Neuronal stem cell (in vitro differentiated cells): ENCODE data around the gene LIMK2.

Source experiments
- DNase-seq: peaks from one replicate; pipeline ENCODE4 v3.0.0-alpha.2; 2013; ENCODE audit warnings: low spot score
- H2AFZ ChIP-seq: one replicate; pipeline ENCODE4 v1.6.1; 2013; ENCODE audit warnings: mild to moderate bottlenecking, low read length, inconsistent platforms
- H2AK5ac ChIP-seq: 2 replicates; pipeline ENCODE4 v1.6.1; 2013; ENCODE audit warnings: low read depth, mild to moderate bottlenecking, inconsistent platforms, low read length, moderate library complexity, mixed read lengths
- H2BK120ac ChIP-seq: 2 replicates; pipeline ENCODE4 v1.6.1; 2013; ENCODE audit warnings: low read depth, mild to moderate bottlenecking, inconsistent platforms, low read length, moderate library complexity, mixed read lengths
- H2BK12ac ChIP-seq: one replicate; pipeline ENCODE4 v1.6.1; 2013; ENCODE audit warnings: low read length, inconsistent platforms
- H2BK15ac ChIP-seq: 2 replicates; pipeline ENCODE4 v1.6.1; 2013; ENCODE audit warnings: mild to moderate bottlenecking, low read length, inconsistent platforms, mixed read lengths
- H2BK5ac ChIP-seq: one replicate; pipeline ENCODE4 v1.6.1; 2013; ENCODE audit warnings: inconsistent platforms, mild to moderate bottlenecking, low read length, moderate library complexity
- H3K14ac ChIP-seq: one replicate; pipeline ENCODE4 v1.6.1; 2013; ENCODE audit warnings: low read length, inconsistent platforms
- H3K18ac ChIP-seq: 2 replicates; pipeline ENCODE4 v1.6.1; 2013; ENCODE audit warnings: low read length, inconsistent platforms
- H3K23ac ChIP-seq: 2 replicates; pipeline ENCODE4 v1.6.1; 2013; ENCODE audit warnings: low read depth, mild to moderate bottlenecking, mixed read lengths, low read length, inconsistent platforms; ENCODE audit not compliant: poor library complexity
- H3K27ac ChIP-seq: replicated peaks from 3 replicates; pipeline ENCODE4 v1.5.1; 2013; ENCODE audit warnings: low read length, inconsistent platforms
- H3K27me3 ChIP-seq, 3 experiments: 2 replicates each; pipeline ENCODE4 v1.6.1; 2013; ENCODE audit warnings: low read length in 3 of 3, mild to moderate bottlenecking in 2 of 3, inconsistent platforms in 1 of 3, low read depth in 1 of 3, mixed read lengths in 1 of 3, moderate library complexity in 1 of 3; ENCODE audit not compliant: control insufficient read depth in 3 of 3, insufficient read depth in 3 of 3
- H3K36me3 ChIP-seq, 2 donors: replicated peaks in 1 of 2; 2 replicates each; pipeline ENCODE4 v1.6.1; 2013; ENCODE audit warnings: low read length in 2 of 2; ENCODE audit not compliant: control insufficient read depth in 2 of 2, insufficient read depth in 2 of 2
- H3K4ac ChIP-seq: 2 replicates; pipeline ENCODE4 v1.6.1; 2013; ENCODE audit warnings: inconsistent platforms, mild to moderate bottlenecking, low read length, moderate library complexity
- H3K4me1 ChIP-seq, 2 donors: 1 replicate in 1 of 2; 2 replicates in 1 of 2; pipeline ENCODE4 v1.6.1; 2013; ENCODE audit warnings: low read length in 2 of 2, low read depth in 1 of 2; ENCODE audit not compliant: control insufficient read depth in 2 of 2, insufficient read depth in 1 of 2
- H3K4me2 ChIP-seq: one replicate; pipeline ENCODE4 v1.6.1; 2013; ENCODE audit warnings: mild to moderate bottlenecking, low read length, inconsistent platforms; ENCODE audit not compliant: insufficient read depth, poor library complexity, severe bottlenecking
- H3K4me3 ChIP-seq, 2 donors: 2 replicates each; pipeline ENCODE4 v1.5.1; 2013; ENCODE audit warnings: low read length in 2 of 2, mild to moderate bottlenecking in 2 of 2, inconsistent platforms in 1 of 2, moderate library complexity in 1 of 2
- H3K79me1 ChIP-seq: one replicate; pipeline ENCODE4 v1.6.1; 2013; ENCODE audit warnings: low read depth, mild to moderate bottlenecking, inconsistent platforms, low read length, moderate library complexity
- H3K9ac ChIP-seq: one replicate; pipeline ENCODE4 v1.6.1; 2013; ENCODE audit warnings: mild to moderate bottlenecking, low read depth, low read length, inconsistent platforms; ENCODE audit not compliant: poor library complexity
- H3K9me3 ChIP-seq, 2 donors: replicated peaks in 1 of 2; 2 replicates each; pipeline versions ENCODE3 to v1.6.1; 2013; ENCODE audit warnings: low read length in 2 of 2, mild to moderate bottlenecking in 2 of 2, inconsistent platforms in 1 of 2, low read depth in 1 of 2, mixed read lengths in 1 of 2, moderate library complexity in 1 of 2; ENCODE audit not compliant: control insufficient read depth in 2 of 2, insufficient read depth in 1 of 2
- H4K8ac ChIP-seq: one replicate; pipeline ENCODE4 v1.6.1; 2013; ENCODE audit warnings: low read depth, mild to moderate bottlenecking, inconsistent platforms, low read length, moderate library complexity
- H4K91ac ChIP-seq: one replicate; pipeline ENCODE4 v1.6.1; 2013; ENCODE audit warnings: low read length, low read depth, mild to moderate bottlenecking, inconsistent platforms; ENCODE audit not compliant: poor library complexity
- WGBS, 2 donors: extraction: QIAGEN DNeasy Blood & Tissue Kit; methylation state at CpG; one replicate each; pipeline ENCODE4 v1.1.7; 2013; ENCODE audit warnings: missing lambda C conversion rate in 2 of 2, mixed read lengths in 1 of 2; ENCODE audit not compliant: insufficient read length in 2 of 2, insufficient replicate concordance in 1 of 2; ENCODE audit errors: extremely low coverage in 2 of 2; 5-methylcytosine and 5-hydroxymethylcytosine counted together

Gene LIMK2

DNA sequence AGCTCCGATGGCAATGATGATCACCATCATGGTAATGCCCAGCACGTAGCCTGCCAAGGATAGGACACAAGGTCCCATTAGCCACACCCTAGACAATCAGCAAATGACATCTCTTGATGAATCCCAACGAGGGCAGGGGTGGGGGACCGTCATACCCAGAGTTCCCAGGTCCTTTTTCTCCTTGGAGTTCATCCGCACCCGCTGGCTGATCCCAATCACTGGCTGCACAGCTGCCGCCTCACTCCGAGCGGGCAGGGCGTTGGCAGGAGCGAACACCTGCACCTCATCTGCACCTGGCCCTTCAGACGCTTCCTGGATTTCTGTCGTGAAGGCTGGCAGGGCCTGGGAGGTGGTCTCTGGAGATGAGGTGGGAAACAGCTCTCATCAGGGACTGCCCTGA is 77.2 kb downstream of the LIMK2 start:
- Histone ChIP-seq H2AK5ac (peak overlapping the region; percentile 42), H2BK15ac (peak overlapping the region; percentile 54), H3K27me3 (peaks cover 0 to 21% (median 0%) of the 10 kb centered on the region in 3 experiments), H3K79me1 (no peaks in the 10 kb centered on the region), H3K27ac (no peak overlapping the region), H4K8ac (no peak overlapping the region), H2BK5ac (no peak overlapping the region), H2BK12ac (no peak overlapping the region), H3K9ac (peak overlapping the region; percentile 36), H4K91ac (no peak overlapping the region), H2AFZ (no peak overlapping the region), H3K23ac (no peak overlapping the region), H2BK120ac (no peak overlapping the region), H3K18ac (no peak overlapping the region), H3K4me1 (peaks cover 5 to 11% of the 10 kb centered on the region in 2 donors), H3K4me3 (no peak overlapping the region), H3K14ac (no peak overlapping the region), H3K4ac (no peak overlapping the region), H3K36me3 (peaks cover 0 to 3% of the 10 kb centered on the region in 2 donors), H3K4me2 (no peak overlapping the region), H3K9me3 (no peaks in the 10 kb centered on the region)
- WGBS, 2 donors: no CpG with 5 or more reads among the region's 13 CpGs
- no peak for DNase-seq

DNA sequence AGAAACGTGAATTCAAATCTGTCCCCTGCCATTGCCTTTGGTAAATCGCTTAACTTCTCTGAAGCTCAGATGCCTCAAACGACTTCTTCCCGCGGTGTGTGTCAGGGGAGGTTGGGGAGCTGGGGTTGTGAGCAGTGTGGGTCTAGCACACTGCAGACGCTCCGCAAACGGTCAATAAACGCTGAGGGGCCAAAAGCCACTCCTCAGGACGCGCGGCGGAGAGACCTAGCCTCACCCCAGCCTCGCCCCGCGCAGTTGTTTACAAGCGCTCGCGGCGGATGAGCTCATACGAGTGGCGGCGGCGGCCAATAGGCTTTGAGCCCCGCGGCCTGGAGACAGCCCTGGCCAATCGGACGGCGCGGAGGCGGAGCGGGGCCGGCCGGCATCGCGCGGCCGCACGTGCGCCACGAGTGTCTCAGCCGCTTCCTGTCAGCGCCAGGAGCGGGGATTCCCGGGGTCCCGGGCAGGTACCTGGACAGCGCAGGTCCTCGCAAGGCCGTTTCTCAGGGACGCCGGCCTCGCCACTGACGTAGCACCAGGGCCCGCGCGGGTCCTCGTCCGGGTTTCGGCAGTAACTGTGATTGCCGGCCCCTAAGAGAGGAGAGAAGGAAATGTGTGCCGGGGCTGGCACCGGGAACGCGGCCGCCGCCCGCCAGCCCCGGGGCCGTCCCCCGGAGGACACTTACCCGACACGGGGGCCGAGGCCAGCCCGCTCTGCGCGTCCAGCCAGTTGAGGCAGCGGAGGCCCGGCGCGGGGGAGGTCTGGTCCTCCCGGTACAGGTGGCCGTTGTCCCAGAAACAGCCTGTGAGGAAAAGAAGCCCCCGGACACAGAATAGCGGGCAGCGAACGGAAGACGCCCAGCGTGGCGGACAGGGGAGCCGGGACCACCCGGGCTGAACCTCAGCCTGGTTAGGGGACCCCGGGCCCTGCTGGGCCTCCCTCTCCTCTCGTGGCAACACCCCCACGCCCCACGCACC is 78.7 kb downstream of the LIMK2 start:
- no peak overlapping the region for H4K91ac ChIP-seq

DNA sequence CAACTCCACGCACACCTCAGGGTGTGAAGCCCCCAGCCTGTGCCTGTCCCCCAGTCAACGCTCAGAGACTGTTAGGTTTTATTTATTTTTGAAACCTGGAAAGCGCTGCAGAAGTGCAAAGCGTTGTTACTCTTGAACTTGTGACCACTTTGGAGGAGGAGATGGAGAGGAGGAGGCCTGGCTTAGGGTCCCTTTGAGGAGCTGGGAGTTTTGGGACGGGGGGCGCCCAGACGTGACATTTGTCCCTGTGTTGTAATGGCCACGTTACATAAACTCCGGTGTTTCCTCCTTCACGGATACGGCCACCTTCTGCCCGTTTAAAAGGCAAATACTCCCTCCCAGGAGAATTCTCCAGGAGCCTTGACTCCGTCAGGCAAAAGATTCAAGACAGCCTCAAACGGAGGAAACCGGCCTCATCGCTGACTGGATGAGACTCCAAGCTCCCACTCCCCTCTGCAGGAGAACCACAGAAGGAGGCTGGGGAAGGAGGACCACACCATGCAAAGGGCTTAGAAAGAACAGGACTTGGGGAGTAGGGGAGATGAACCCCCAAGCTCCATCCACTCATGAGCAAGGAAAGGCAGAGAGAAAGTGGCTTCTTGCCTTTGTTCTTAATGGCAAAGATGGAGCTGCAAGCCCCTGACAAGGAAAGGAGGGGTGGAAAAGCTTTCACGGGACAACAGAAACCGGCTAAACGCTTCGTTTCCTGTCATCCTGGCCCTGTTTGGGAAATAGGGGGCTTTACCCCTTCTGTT is 79.6 kb downstream of the LIMK2 start:
- Histone ChIP-seq H3K14ac (no peak overlapping the region), H3K36me3 (peaks cover 0 to 3% of the 10 kb centered on the region in 2 donors), H2BK12ac (no peak overlapping the region), H3K23ac (no peak overlapping the region), H3K4ac (no peak overlapping the region), H3K9me3 (no peaks in the 10 kb centered on the region), H2BK5ac (peak overlapping the region; percentile 1), H3K18ac (no peak overlapping the region), H3K4me2 (peak overlapping the region; percentile 99), H2AFZ (peak overlapping the region; percentile 81), H4K8ac (no peak overlapping the region), H2BK120ac (no peak overlapping the region), H2AK5ac (no peak overlapping the region), H3K27ac (no peak overlapping the region), H3K9ac (no peak overlapping the region), H2BK15ac (no peak overlapping the region), H3K4me1 (peaks cover 3 to 9% of the 10 kb centered on the region in 2 donors), H4K91ac (no peak overlapping the region), H3K79me1 (no peaks in the 10 kb centered on the region), H3K4me3 (peak overlapping the region; percentile 65 to 77), H3K27me3 (peaks cover 0 to 21% (median 0%) of the 10 kb centered on the region in 3 experiments)
- WGBS, 2 donors: no CpG with 5 or more reads among the region's 20 CpGs
- no peak for DNase-seq

More for the DNA sequence above, 78.7 kb downstream of the LIMK2 start:
- Histone ChIP-seq H3K4me2 (peak overlapping the region; percentile 99), H3K23ac (peak overlapping the region; percentile 80), H2AFZ (peak overlapping the region; percentile 81), H3K18ac (peak overlapping the region; percentile 88), H3K79me1 (no peaks in the 10 kb centered on the region), H3K9ac (no peak overlapping the region), H2BK5ac (no peak overlapping the region), H2AK5ac (no peak overlapping the region), H2BK15ac (no peak overlapping the region), H4K8ac (no peak overlapping the region), H3K4me1 (peaks cover 3 to 5% of the 10 kb centered on the region in 2 donors), H3K27me3 (peaks cover 0 to 21% (median 0%) of the 10 kb centered on the region in 3 experiments), H3K36me3 (peaks cover 0 to 3% of the 10 kb centered on the region in 2 donors), H3K27ac (no peak overlapping the region), H3K4me3 (peak overlapping the region; percentile 65 to 74), H3K4ac (no peak overlapping the region), H3K14ac (no peak overlapping the region), H3K9me3 (no peaks in the 10 kb centered on the region), H2BK12ac (no peak overlapping the region), H2BK120ac (peak overlapping the region; percentile 57)
- peak; percentile 84 for DNase-seq
- no CpG with 5 or more reads among the region's 95 CpGs for WGBS, 2 donors
